Spleen (tissue), 7 donors: ENCODE data around the gene JTB.

Experiments
- CTCF ChIP-seq, 11 experiments: fragments of 200-600 bp in 7 of 11; fragments of 450-650 bp in 4 of 11; sonication (generic) in 4 of 11; IDR thresholded peaks in 8 of 11; conservative IDR thresholded peaks in 3 of 11; 1 replicate in 7 of 11; 2 replicates in 4 of 11; pipeline versions ENCODE4 v1.4.0 to v1.8.0; 2016 to 2021; ENCODE audit warnings: antibody characterized with exemption in 11 of 11, inconsistent platforms in 4 of 11, mild to moderate bottlenecking in 1 of 11
- POLR2A ChIP-seq, 3 donors: fragments of 450-650 bp; IDR thresholded peaks; one replicate each; pipeline ENCODE4 v1.5.1; 2017; ENCODE audit warnings: antibody characterized with exemption in 3 of 3, mild to moderate bottlenecking in 1 of 3
- donor health status: DM: no; HTN: no; CAD: no; lungs with moderate emphysema.
- donor health status: DM: no; HTN: no; CAD: no.
- donor health status: DM: no; HTN: no; CAD: no.

- TF ChIP-seq POLR2A (IDR thresholded peaks at IDR 0.05) (no peak), CTCF (IDR thresholded peaks at IDR 0.05 in 8 of 11, conservative IDR thresholded peaks at IDR 0.05 in 3 of 11) (no peak)
Observed at GRCh38 chr1:153987621-153988020, 10.1 kb upstream of the JTB start.
